Measurements from ENCODE around the gene NXPE3. TPM values are rescaled to one million over a fixed set of nuclear protein-coding genes. Genes with fewer than 3 reads are reported as not detected.

Gene NXPE3
- total and polyA plus RNA-seq, 2 of the 8 experiments (the other 6 are each of a cell fraction or from before 2014, with no cell fraction given) = 10.9 to 22.7 TPM

DNA sequence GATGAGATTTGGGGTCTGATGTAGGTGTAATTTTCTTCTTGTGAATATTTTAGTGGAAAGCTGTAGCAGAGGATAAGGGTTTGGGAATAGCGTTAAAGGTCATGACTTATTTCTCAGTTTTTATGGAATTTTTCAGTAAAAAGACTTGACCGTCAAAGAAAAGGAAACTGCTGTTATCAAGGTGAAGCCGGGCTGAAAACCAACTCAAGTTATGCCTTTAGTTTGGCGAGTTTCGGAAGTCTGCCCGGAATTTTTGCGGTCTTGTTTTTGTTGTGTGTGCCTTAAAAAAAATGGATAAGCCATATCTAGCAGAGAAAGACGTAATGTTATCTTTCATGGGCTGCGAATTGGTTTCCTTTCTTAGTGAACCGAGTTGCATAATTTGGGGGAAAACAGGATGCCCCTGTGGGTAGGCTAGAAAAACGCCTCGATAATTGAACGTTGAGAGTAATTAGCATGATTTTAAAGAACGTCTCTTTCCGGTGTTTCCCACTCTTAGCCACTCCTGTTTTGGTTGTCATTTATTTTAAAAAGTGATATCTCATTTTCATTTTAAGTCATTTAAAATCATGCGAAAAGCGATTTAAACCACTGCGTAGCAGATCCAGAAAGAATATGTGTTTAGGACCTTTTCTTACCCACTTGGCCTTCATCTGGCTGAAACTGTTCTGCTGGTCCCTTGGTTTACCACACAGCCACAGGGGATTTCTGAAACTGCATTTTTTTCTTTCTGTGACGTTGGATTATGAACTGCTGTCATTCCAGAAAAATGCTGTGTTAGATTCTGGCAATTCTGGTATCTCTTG is 71.4 kb downstream of the NXPE3 start:
- Histone ChIP-seq H3K14ac (ENCODE audit: insufficient read length) (no peak overlapping the region), H3K4me1 (replicated peaks in 1 of 4; ENCODE audit: control insufficient read depth in 3 of 4, insufficient read depth in 4 of 4, low read length in 3 of 4) (peaks cover 4 to 14% (median 9%) of the 10 kb centered on the region in 4 experiments), H4K8ac (ENCODE audit: extremely low read depth, insufficient read depth, low read length) (no peak overlapping the region), H2AK5ac (ENCODE audit: low read depth, low read length) (no peak overlapping the region), H2BK20ac (ENCODE audit: low read length) (no peak overlapping the region), H3K9ac (replicated peaks in 1 of 4; ENCODE audit: extremely low read depth in 1 of 4, low read depth in 3 of 4, low read length in 3 of 4) (peak overlapping the region; percentile 69 to 87 (median 82)), H2BK120ac (replicated peaks; ENCODE audit: low read depth, low read length) (no peak overlapping the region), H3K4me2 (ENCODE audit: insufficient read depth in 1 of 2, low read depth in 2 of 2, low read length in 2 of 2) (peak overlapping the region; percentile 78), H2BK15ac (ENCODE audit: low read length) (no peak overlapping the region), H3K79me2 (ENCODE audit: control insufficient read depth in 1 of 2, insufficient read depth in 2 of 2, low read length in 2 of 2) (peaks cover 13 to 35% of the 10 kb centered on the region in 2 experiments; a peak in 3 of 4 replicates), H2BK5ac (ENCODE audit: low read depth, low read length) (no peak overlapping the region), H3K79me1 (ENCODE audit: low read depth, low read length) (no peaks in the 10 kb centered on the region), H3K18ac (ENCODE audit: extremely low read depth, low read length) (peak overlapping the region; percentile 9; the same call in 1 of the 2 replicates), H4K20me1 (replicated peaks in 1 of 2; ENCODE audit: control insufficient read depth in 1 of 2, insufficient read depth in 2 of 2, low read length in 2 of 2) (peaks cover 0 to 10% of the 10 kb centered on the region in 2 experiments), H4K5ac (ENCODE audit: insufficient read length, low read depth, low read length) (no peak overlapping the region), H3K36me3 (ENCODE audit: control insufficient read depth in 2 of 4, insufficient read depth in 4 of 4, low read length in 3 of 4) (peaks cover 21 to 39% (median 28%) of the 10 kb centered on the region in 4 experiments), H3K9me3 (ENCODE audit: insufficient read depth in 2 of 2, low read depth in 1 of 2, low read length in 1 of 2) (no peaks in the 10 kb centered on the region), H3K27ac (ENCODE audit: low read depth, low read length) (peak overlapping the region; percentile 89; the same call in 1 of the 2 replicates), H3K23me2 (ENCODE audit: low read depth, low read length) (no peaks in the 10 kb centered on the region; the same call in 1 of the 2 replicates), H2BK12ac (ENCODE audit: low read depth, low read length) (no peak overlapping the region), H3K4me3 (ENCODE audit: extremely low read depth in 1 of 4, insufficient read depth in 2 of 4, low read depth in 3 of 4, low read length in 4 of 4) (peak overlapping the region; percentile 82 to 99 (median 90)), H4K91ac (replicated peaks; ENCODE audit: insufficient read length, low read length) (no peak overlapping the region), H3K23ac (ENCODE audit: insufficient read length) (no peak overlapping the region), H3K4ac (replicated peaks; ENCODE audit: insufficient read length, low read depth, low read length) (no peak overlapping the region), H2AFZ (ENCODE audit: low read length) (no peak overlapping the region), H3K56ac (replicated peaks; ENCODE audit: insufficient read length, low read depth, low read length) (no peak overlapping the region), H3K27me3 (replicated peaks in 1 of 4; ENCODE audit: control insufficient read depth in 3 of 4, extremely low read depth in 1 of 4, insufficient read depth in 3 of 4, low read length in 3 of 4) (no peaks in the 10 kb centered on the region)
- ChIA-PET CTCF (ENCODE audit: partially characterized antibody) (interaction anchor here (0.5 to 4.0 kb wide), 10 partner anchors 17 to 277 kb away, joined by 3 to 24 read pairs (median 4); partner anchors contain the start of gene PCNP), POLR2A (ENCODE audit: partially characterized antibody) (interaction anchor here (0.8 to 3.0 kb wide), 19 partner anchors 9 to 375 kb away, joined by 3 to 25 read pairs (median 12); partner anchors contain the start of genes CEP97, NXPE3 and ZBTB11)
- FAIRE-seq (no peak), DNase-seq (ENCODE audit: low read depth in 1 of 2, low spot score in 2 of 2) (no peak)
- WGBS, 2 experiments (ENCODE audit: extremely low coverage in 1 of 2, insufficient coverage in 1 of 2, insufficient read length in 1 of 2, insufficient replicate concordance in 2 of 2, low coverage in 1 of 2, low lambda C conversion rate in 2 of 2, missing lambda C conversion rate in 1 of 2) = 4% methylated on average over 19 of the region's 19 CpGs; no CpG with 5 or more reads in 1 of the 2 experiments
- TF ChIP-seq TCF12 (IDR thresholded peaks at IDR 0.05; ENCODE audit: low read depth, low read length) = no peak
- no peak for TF ChIP-seq NANOG (IDR thresholded peaks at IDR 0.05; ENCODE audit: insufficient read depth, low read depth, low read length, poor library complexity, severe bottlenecking)
- no peak for TF ChIP-seq EP300 (IDR thresholded peaks at IDR 0.05; ENCODE audit: borderline replicate concordance in 1 of 2, low read depth in 2 of 2, low read length in 2 of 2)
- no peak for TF ChIP-seq BCL11A (IDR thresholded peaks at IDR 0.05; ENCODE audit: low read depth in 2 of 2, low read length in 2 of 2)
- no peak for TF ChIP-seq RNF2 (IDR thresholded peaks at IDR 0.05; ENCODE audit: borderline replicate concordance, low read depth, low read length, missing control alignments, poor library complexity, severe bottlenecking)
- TF ChIP-seq FOSL1 (IDR thresholded peaks at IDR 0.05; ENCODE audit: insufficient read depth, low read depth, low read length) = no peak
- no peak for TF ChIP-seq KDM5A (IDR thresholded peaks at IDR 0.05; ENCODE audit: low read length)
- TF ChIP-seq SIX5 (IDR thresholded peaks at IDR 0.05; ENCODE audit: low read depth, low read length) = no peak
- TF ChIP-seq KDM1A (IDR thresholded peaks at IDR 0.05; ENCODE audit: borderline replicate concordance, low read length) = no peak
